ENCODE measurements around the gene GAGE10.

GAGE10 gene, protein sequence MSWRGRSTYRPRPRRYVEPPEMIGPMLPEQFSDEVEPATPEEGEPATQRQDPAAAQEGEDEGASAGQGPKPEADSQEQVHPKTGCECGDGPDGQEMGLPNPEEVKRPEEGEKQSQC

DNA sequence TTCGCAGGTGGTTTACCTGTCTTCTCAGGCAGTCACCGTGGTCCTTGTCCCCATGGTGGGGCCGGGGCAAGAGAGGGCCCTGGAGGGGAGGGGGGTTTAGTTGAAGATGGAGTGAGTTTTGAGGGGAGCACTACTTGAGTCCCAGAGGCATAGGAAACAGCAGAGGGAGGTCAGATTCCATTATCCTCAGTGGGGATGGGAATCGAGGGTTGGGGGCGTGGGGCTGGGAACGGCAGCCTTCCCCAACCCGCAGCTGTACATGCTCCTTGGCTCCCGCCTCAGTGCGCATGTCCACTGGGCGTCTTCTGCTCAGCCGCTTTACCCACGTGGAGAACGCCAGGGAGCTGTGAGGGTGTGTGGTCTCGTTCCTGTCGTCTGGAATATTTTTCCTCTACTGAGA, at the start of gene GAGE10:
Gene GAGE10, plus strand, starts transcription at position 301 of the 400 bp plus-strand sequence. CDS start 1,214 bp downstream, outside the sequence.
- no peak for ATAC-seq

DNA sequence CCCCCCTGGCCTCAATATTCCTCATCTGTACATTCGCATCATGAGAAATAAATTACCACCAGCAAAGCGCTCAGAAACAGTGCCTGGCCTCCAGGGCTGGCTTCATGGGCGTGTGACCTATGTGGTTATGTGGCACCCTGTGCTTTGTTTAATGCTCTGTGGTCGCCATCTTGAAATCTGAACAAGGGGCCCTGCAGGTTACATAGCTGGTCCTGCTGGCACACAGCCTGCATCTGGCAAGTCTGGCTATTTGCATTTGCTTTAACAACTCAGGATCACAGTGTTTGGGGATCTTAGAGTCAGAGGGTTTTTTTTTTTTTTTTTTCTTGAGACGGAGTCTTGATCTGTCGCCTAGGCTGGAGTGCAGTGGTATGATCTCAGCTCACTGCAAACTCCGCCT, 48.8 kb upstream of the GAGE10 start:
- ATAC-seq: no peak

DNA sequence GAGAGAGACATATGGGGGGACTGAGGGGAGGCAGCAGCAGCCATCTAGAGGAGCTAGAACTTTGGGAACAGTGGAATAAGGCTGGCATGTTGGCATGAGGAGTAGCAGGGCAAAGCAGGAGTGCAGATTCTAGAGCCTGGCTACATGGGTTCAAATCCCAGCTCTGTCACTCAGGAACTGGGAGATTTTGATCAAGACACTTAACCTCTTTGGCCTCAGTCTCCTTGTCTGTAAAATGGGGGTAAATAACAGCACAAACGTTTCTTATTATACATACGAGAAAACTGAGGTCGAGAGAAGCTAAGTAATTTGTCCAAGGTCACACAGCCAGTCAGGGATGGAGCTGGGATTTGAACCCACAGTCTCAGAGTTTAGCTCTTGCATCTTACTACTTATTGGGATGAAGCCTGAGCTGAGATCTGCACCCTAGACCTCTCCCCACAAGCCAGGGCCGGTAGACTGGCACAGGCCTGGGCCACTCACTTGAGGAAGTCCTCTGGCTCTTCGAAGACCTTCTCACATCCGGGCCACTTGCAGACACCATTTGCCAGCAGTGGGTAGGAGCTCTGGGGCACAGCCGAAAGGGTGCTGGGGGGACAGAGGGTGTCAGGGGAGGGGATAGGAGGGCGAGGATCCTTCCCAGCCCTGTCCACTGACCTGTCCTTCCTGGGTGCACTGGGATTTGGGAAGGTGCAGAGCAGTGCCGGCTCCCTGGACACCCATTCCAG, 47.0 kb upstream of the GAGE10 start:
- no peak for ATAC-seq

DNA sequence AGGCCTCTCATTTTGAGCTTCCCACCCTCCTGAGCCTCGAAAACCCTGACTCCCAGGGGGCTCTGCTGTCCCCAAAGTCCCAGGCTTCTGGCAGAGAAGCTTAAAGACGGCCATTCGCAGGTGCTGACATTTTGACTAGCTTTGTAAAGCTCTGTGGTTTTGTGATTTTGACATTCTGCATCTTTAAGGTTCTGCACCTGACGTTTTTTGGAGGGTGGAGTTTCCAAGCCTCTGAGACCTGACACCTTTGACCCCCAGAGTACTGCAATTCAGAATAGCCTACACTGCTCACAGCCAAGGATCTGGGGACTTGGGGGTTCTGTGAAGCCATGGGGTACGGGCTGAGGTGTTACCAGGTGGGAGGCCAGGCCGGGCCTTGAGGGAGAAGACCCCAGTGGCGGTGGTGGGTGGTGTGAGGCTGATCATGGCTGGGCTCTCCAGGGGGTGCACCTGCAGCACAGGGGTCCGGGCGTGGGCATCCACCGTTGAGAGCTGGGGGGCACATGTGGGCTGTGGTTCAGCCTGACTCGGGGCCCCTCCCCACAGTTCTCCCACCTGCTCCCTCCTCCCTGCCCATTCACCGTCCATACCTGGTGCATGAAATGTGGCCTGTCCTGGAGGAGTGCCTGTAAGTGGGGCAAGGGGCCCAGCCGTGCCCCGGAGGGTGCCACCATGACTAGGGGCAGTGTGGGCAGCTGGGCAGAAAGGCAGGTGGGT, 46.2 kb upstream of the GAGE10 start:
- no peak for ATAC-seq

DNA sequence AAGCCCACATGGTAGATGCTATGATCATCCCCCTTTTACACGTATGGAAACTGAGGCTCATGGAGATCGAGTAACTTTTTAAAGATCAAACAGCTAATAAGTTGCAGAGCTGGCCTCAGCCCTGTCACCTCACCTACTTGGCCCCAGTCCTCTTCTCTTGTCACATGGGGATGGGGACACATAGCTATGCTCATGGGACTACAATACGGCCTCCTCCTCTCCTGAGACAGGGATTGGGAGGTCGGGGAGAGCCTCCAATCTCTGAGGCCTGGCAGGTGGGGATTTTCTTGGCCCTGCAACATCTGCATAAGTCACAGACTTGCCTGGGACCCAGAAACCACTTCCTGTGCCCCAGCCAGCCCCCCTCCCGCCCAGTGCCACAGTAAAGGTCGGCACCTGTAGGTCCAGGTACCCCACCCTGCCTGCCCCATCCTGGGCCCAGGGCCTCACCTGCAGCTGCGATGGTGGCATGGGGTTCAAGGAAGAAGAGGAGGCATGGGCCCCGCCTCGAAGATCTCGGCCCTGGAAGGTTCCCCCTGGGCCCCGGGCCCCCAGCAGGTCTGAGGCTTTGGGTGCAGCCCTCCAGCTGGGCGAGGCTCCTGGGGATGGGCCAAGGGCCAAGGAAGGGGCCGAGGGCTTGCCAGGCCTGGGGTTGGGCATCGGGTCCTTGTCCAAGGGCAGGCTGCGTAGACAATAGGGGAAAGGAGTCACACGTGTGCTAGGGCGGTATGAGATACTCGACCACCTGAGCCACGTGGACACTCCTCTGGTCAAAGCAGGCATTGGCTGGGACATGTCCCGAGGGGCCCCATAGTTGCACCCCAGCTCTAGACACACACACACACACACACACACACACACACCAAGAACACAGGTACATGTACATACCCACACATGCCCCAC, 45.3 kb upstream of the GAGE10 start:
- peak; percentile 17 to 18 for ATAC-seq

DNA sequence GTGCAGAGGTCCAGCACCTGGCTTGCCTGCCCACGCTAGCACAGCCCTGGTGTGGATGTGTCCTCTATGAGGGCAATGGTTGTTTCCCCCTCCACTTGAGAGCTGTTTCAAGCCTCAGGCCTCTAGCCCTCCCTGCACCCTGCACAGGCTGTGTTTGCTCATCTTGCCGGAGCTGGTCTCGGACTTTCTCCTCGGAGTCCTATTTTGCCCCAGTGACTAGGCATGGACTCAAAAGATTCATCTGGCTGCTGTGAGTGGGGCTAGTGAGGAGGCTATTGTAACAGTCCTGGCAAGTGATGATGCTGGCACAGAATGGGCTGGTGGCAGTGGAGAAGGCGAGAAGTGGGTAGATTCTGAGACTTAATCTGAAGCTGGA, 44.7 kb upstream of the GAGE10 start:
- ATAC-seq: no peak

DNA sequence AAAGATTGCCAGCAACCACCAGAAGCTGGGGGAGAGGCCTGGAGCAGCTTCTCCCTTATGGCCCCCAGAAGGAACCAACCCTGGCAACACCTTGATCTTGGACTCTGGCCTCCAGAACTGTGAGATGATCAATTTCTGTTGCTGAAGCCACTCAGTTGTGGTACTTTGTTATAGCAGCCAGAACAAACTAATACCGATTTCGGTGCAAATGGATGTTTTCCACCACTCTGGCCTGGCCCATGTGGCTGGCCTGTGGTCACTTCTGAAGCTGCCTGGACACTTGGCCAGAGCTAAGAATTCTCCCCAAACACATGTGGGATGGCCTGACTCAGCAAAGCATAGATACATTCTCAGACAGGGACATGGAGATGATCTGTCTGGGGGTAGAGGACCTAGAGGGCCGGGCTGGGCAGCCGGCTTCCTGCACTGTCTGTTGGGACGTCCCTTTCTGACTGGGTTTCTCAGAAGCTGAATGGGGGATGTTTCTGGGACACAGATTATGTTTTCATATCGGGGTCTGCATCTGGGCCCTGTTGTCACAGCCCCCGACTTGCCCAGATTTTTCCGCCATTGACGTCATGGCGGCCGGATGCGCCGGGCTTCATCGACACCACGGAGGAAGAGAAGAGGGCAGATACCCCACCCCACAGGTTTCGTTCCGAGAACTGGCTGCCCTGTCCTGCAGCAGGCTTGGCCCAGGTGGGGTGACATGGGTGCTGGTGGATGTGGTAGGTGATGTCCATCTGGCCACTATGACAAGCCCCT, 43.0 kb upstream of the GAGE10 start:
- ATAC-seq: peak; percentile 31 to 37

DNA sequence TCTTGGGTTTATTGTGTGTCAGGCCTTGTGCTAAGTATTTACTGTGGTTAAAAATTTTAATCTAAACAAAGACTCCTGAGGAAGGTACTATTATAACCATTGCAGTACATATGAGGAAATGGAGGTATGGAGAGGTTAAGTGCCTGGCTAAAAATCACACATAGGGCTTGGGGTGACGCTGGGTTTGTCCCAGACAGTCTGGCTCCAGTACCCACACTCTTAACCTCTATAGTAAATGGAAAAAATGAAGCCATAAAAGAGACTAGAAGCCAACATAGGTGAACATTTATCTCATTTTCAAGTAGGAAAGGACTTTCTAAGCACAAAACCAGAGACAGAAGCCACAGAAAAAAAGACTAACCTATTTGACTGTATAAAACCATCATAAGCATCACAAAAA, 40.8 kb upstream of the GAGE10 start:
- ATAC-seq: no peak

DNA sequence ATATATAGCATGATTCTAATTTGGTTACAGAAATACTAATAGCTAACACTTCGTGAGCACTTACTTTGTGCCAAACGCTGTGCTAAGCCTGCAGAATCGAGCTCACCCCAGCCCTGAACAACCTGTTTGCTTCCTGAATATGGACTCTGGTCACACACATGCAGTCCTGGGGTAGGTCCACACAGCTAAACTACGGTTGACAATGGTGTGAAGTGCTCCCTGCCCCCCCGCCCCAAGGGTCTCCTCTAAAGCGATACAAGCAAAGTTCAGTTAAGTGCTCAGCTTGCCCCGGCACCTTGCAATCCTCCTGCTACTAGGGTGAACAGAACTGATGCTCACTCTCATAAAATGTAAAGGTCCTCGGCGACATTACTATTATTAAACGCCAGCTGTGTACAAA, 39.8 kb upstream of the GAGE10 start:
- no peak for ATAC-seq

DNA sequence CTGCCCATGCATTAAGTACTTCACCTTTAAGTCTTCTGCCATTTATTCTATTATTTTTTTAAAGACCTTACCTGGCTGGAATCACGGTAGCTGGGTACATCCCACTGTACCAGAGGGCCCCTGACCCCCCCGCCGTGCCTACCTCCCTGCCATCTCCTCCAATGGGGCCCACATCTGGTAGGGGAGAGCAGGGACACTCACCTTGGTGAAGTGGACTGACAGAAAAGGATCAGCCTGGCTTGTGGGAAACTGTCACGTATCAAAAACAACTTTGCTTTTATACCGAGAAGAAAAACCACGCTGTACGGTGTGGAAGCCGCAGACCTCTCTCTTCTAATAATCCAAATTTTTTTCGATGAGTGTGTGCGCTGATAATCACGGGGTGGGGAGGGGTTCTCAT, 39.0 kb upstream of the GAGE10 start, which contains the start of gene FOXP3:
Gene FOXP3, minus strand, starts transcription at position 251 of the 400 bp plus-strand sequence. CDS start 6,205 bp downstream, outside the sequence.
- ATAC-seq: peak; percentile 5 to 18

DNA sequence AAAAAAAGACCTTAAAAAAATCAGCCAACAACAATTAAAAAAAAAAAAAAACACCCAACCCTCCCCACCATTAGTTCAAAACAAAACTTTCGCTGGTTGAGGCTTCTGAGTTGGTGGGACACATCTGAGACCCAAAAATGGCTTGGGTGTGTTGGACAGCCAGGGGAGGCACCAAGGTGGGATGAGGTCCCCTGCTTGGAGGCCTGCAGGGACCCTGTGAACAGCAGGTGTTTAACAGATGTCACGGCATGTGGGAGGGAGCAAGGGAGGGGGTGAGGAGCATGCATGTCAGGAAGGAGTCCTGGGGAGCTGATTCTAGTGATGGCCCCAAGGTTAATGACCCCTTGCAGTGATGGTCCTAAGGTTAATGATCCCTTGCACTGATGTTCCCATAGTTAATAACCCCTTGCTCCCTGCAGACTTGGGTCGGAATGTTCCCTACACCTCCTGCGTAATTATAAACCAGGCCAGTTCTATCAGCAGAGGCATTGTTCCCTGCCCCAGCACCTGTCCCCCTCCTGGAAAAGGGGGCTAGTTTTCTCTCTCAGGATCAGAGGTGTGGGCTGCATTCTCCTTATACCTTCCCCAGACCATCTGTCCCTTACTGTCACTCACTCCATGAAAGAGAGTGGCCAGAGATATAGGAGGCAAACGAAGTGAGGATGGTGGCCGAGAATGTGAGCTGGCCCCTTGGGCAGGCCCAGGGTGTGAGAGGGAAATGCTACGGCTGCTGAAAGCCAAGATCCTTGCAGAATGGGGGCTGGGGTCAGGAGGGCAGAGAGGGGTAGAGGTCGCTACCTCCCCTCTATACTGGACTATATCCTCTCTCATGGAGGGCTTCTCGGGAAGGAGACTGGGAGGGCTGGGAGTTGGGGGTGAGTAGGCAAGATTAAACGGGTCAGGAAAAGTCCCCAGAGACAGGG, 36.7 kb upstream of the GAGE10 start:
- ATAC-seq: no peak

DNA sequence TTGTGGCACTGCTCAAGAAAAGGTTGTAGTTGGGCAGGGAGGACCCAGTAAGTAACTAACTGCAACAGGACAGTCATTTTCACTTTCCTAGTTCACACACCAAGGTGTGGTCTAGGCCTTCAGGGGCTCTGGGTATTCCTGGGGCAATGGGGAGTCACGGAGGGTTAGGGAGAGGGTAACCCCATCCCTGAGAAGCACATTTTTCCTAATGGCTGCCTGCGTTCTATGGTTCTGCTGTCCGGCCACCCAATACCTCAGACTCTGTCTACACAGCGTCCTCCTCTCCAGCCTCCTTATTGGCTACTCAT, 34.8 kb upstream of the GAGE10 start:
- no peak for ATAC-seq

DNA sequence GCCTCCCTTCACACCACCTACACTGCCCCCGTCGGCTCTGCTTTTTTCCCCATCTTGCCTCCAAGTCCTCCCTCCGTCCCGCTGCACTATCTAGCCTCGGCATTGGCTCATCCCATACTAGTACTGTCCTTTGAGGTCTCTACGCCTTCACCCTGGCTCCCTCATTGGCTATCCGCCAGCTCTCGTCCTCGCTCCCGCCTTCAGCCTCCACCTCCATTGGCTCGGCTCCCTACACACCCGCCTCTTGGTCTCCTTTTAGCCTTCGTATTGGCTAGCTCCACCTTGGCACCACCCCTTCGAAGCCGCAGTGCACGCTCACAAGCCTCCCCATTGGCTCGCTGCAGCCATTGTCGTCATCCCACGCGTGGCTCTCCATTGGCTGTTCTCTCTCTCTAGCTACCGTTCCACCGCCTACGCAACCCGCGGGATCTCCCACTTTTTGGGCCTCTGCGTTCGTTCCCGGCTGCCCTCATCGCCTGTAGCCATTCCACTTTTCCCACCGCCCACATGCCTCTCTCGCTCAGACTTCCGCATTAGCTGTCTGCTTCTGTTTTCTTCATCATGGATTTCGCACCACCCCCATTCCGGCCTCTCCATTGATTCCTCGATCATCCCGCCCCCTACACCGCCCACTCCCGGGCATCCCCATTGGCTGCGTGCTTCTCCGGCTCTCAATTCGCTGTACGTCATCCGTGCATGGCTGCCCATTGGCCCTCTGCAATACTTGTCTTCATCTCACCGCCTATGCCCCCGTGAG, 34.3 kb upstream of the GAGE10 start:
- ATAC-seq: peak; percentile 65 to 72

DNA sequence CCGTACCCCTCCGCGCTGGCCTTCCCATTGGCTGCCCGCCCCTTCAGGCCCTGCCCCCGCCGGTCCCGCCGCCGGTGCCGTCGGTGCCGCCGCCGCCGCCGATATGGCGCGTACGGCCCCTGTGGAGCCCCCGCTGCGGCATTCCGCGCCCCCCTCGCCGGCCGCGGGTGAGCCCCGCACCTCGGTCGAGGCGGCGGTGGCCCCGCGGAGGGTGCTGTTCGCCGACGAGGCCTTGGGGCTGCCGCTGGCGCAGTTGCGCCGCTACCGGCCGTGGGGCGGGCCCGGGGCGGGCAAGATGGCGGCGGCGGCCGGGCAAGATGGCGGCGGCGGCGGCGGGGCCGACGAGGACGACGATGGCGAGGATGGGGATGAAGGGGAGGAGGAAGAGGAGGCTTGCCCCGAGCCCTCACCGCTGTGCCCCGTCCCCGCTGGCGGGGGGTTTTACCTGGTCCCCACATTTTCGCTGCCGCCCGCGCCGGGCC, 33.6 kb upstream of the GAGE10 start, which contains the start of gene PPP1R3F:
Gene PPP1R3F, plus strand, starts transcription at position 27 of the 482 bp plus-strand sequence. Its CDS starts 77 bp downstream, at position 104.
- ATAC-seq: no peak

DNA sequence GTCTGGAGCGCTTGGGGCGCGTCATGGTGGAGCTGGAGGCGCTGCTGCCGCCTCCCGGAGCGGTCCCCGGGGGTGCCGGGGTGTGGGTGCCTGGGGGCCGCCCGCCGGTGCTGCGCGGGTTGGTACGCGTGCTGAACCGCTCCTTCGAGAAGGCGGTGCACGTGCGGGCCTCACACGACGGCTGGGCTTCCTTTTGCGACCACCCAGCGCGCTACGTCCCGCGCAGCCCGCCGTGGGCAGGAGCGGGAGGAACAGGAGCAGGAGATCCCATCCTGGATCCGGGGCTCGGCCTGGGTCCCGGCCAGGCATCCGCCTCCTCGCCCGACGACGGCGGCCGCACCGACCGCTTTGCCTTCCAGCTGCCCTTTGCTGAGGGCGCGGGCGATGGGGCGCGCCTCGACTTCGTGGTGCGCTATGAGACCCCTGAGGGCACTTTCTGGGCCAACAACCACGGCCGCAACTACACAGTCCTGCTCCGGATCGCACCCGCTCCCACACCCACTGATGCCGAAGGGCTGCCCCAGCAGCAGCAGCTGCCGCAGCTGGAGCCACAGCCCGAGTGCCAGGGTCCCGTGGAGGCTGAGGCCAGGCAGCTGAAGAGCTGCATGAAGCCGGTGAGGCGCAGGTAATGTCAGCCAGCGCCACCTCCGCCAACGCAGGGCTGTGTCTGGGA, 33.1 kb upstream of the GAGE10 start:
- ATAC-seq: no peak

DNA sequence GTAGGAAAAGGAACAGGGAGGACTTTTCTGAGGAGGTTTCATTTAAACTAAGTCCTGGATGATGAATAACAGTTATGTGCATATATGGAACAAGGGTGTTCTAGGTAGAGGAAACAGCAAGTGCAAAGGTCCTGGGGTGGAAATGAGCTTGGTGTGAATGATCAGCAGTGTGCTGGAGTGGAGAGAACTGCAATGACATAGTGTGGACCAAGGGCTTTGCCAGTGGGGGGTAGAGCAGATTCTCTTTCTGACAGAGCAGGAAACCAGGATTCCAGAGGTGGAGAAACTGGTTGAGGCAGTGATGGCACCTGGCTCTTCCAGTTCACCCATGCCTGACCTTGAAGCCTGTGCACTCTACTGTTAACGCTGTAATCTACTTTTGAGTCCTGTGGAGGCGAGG, 32.1 kb upstream of the GAGE10 start:
- ATAC-seq: no peak

DNA sequence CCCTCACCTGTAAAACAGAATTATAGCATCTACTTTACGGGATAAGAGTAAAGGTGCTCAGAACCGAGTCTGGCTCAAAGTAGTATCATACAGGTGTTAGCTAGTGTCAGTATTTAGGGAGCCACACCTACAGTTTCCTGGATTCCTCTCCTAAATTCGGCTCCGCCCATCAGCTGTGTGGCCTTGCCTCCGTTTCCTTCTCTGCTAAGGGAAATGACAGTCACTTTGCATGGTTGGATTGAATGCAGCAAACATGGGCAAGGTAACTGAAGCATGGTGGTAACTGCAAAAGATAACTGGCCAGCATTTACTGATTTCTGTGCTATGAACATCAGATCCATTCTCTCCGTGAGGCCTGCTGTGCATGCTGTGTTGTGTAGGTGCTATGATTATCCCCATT, 31.0 kb upstream of the GAGE10 start:
- ATAC-seq: no peak

DNA sequence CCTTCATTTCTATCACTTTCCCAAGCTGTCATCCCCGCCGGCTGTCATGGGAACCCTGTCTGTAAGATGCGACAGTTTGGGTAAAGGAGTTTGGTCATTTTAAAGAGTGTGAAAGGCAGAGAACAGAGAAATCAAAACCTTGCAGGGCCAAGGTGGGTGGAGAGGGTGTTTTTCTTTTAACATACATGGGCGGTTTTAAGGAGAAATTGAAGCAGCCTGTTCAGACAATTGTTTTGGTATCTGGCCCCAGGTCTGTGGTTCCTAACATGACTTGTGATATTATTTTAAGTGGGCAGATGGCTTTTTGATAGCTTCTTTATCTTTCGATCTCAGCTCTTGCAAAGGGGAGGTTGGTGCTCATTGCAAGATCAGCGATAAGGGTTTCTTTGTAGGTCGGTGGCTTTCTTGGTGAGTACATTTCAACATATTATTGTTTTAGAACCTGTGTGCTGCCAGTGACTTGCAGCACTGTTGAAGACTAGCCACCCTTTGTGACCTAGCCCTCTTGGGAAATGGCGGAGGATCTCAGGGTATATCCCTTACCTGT, 30.2 kb upstream of the GAGE10 start:
- peak; percentile 9 to 18 for ATAC-seq

DNA sequence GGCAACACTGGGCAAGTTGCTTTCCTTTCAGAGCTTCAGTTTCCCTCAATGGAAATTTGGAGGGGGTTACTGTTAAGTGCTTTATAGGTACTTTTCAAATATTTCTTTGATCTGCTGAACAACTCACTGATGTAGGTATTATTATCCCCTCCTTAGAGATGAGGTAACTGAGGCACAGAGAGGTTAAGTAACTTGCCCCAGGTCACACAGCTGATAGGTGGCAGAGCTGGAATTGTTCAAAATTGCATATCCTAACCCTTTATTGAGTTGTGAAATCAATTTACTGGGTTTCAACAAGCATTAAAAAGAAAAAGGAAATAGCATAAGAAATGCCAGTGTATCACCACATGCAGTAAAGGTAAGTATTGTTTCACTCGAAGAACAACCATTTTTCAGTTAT, 27.2 kb upstream of the GAGE10 start:
- no peak for ATAC-seq

All from activated CD4-positive, CD25-positive, alpha-beta regulatory T cell treated with anti-CD3 and anti-CD28 coated beads, Interleukin-2, amount 50 U/mL, for 24 hours (primary cell).